Measurements from ENCODE around the gene PDZD2. TPM values are rescaled to one million over a fixed set of nuclear protein-coding genes. Genes with fewer than 3 reads are reported as not detected.

PDZD2 gene
- polyA plus RNA-seq, 1 donor from 2014 or later, result 3.1 TPM

DNA sequence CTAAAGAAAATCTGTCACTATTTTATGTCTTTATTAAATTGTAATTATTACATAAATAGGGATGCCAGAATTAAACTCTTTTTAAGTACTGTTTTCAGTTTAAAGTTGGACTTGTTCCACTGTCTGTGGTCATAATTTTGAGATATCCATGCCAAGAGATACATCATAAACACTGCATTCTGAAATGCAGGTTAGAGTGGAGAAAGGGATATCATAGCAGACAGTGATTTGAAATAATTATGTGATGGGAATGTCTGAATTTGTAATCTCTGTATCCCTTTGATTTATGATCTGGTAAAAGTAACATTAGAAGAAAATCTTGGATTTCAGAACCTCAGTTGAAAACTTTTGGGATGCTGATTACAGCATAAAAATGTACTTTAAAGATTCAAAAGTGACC is 313.1 kb downstream of the PDZD2 start:
- H4K20me1 ChIP-seq (ENCODE audit: insufficient read depth), result no peaks in the 10 kb centered on the region
- no peak for TF ChIP-seq RAD21 (conservative IDR thresholded peaks at IDR 0.05)
- H3K9me3 ChIP-seq (ENCODE audit: low read length), result no peaks in the 10 kb centered on the region
- no peaks in the 10 kb centered on the region for H3F3A ChIP-seq (ENCODE audit: insufficient read depth, low read length, poor library complexity, severe bottlenecking)
- no peaks in the 10 kb centered on the region for H3K79me2 ChIP-seq (replicated peaks; ENCODE audit: insufficient read depth, low read length)
- no peaks in the 10 kb centered on the region for H3K27me3 ChIP-seq (ENCODE audit: insufficient read depth, low read depth, low read length)
- no peak overlapping the region for H2AFZ ChIP-seq (ENCODE audit: low read depth, low read length)
- no peak overlapping the region for H3K4me2 ChIP-seq (ENCODE audit: low read length)
- no peaks in the 10 kb centered on the region for H3K36me3 ChIP-seq (ENCODE audit: insufficient read depth, low read length)
- no peak overlapping the region for H3K4me3 ChIP-seq (ENCODE audit: low read length)
- no peak overlapping the region for H3K27ac ChIP-seq (ENCODE audit: low read length)
- no peaks in the 10 kb centered on the region for H3K9me2 ChIP-seq (ENCODE audit: insufficient read depth, low read length)
- H3K9ac ChIP-seq (ENCODE audit: low read length), result no peak overlapping the region

DNA sequence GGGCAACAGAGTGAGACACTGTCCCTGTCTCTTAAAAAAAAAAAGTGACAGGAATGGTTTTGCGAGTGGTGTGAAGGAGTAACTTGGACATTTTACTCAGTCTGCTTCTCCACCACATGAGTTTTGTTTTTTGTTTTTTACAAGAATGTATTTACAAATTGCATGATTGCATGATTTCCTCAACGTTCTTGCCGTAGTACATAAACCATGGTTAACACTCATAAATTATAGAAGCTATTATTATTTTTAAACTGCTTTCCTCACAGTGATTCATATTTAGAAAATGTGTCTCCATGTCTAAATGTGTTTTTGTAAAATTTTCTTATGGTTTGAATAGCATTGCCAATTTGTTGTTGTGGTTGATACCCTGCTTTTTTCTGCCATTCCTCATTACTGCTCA is 315.2 kb downstream of the PDZD2 start:
- H2AFZ ChIP-seq (ENCODE audit: low read depth, low read length), result no peak overlapping the region
- no peak overlapping the region for H3K4me2 ChIP-seq (ENCODE audit: low read length)
- no peaks in the 10 kb centered on the region for H3F3A ChIP-seq (ENCODE audit: insufficient read depth, low read length, poor library complexity, severe bottlenecking)
- no peaks in the 10 kb centered on the region for H3K9me3 ChIP-seq (ENCODE audit: low read length)
- no peak overlapping the region for H3K9ac ChIP-seq (ENCODE audit: low read length)
- H3K4me3 ChIP-seq (ENCODE audit: low read length), result no peak overlapping the region
- TF ChIP-seq RAD21 (conservative IDR thresholded peaks at IDR 0.05), result no peak
- no peak for TF ChIP-seq TAF1 (IDR thresholded peaks at IDR 0.05; ENCODE audit: low read depth)
- TF ChIP-seq, protein P1, sequence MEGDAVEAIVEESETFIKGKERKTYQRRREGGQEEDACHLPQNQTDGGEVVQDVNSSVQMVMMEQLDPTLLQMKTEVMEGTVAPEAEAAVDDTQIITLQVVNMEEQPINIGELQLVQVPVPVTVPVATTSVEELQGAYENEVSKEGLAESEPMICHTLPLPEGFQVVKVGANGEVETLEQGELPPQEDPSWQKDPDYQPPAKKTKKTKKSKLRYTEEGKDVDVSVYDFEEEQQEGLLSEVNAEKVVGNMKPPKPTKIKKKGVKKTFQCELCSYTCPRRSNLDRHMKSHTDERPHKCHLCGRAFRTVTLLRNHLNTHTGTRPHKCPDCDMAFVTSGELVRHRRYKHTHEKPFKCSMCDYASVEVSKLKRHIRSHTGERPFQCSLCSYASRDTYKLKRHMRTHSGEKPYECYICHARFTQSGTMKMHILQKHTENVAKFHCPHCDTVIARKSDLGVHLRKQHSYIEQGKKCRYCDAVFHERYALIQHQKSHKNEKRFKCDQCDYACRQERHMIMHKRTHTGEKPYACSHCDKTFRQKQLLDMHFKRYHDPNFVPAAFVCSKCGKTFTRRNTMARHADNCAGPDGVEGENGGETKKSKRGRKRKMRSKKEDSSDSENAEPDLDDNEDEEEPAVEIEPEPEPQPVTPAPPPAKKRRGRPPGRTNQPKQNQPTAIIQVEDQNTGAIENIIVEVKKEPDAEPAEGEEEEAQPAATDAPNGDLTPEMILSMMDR (IDR thresholded peaks at IDR 0.05; ENCODE audit: poor library complexity, severe bottlenecking), result no peak
- TF ChIP-seq, protein P2, sequence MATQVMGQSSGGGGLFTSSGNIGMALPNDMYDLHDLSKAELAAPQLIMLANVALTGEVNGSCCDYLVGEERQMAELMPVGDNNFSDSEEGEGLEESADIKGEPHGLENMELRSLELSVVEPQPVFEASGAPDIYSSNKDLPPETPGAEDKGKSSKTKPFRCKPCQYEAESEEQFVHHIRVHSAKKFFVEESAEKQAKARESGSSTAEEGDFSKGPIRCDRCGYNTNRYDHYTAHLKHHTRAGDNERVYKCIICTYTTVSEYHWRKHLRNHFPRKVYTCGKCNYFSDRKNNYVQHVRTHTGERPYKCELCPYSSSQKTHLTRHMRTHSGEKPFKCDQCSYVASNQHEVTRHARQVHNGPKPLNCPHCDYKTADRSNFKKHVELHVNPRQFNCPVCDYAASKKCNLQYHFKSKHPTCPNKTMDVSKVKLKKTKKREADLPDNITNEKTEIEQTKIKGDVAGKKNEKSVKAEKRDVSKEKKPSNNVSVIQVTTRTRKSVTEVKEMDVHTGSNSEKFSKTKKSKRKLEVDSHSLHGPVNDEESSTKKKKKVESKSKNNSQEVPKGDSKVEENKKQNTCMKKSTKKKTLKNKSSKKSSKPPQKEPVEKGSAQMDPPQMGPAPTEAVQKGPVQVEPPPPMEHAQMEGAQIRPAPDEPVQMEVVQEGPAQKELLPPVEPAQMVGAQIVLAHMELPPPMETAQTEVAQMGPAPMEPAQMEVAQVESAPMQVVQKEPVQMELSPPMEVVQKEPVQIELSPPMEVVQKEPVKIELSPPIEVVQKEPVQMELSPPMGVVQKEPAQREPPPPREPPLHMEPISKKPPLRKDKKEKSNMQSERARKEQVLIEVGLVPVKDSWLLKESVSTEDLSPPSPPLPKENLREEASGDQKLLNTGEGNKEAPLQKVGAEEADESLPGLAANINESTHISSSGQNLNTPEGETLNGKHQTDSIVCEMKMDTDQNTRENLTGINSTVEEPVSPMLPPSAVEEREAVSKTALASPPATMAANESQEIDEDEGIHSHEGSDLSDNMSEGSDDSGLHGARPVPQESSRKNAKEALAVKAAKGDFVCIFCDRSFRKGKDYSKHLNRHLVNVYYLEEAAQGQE (IDR thresholded peaks at IDR 0.05; ENCODE audit: borderline replicate concordance), result no peak
- no peak for TF ChIP-seq EZH2 (IDR thresholded peaks at IDR 0.05; ENCODE audit: borderline replicate concordance, insufficient read depth, low read length, poor library complexity, severe bottlenecking)
- no peak for TF ChIP-seq POLR2AphosphoS5 (IDR thresholded peaks at IDR 0.05)
- no peak for TF ChIP-seq MXI1 (conservative IDR thresholded peaks at IDR 0.05; ENCODE audit: poor library complexity, severe bottlenecking)
- TF ChIP-seq EP300 (conservative IDR thresholded peaks at IDR 0.05; ENCODE audit: poor library complexity, severe bottlenecking), result no peak
- TF ChIP-seq SMC3 (conservative IDR thresholded peaks at IDR 0.05; ENCODE audit: poor library complexity), result no peak
- H3K79me2 ChIP-seq (replicated peaks; ENCODE audit: insufficient read depth, low read length), result no peaks in the 10 kb centered on the region
- no peaks in the 10 kb centered on the region for H3K36me3 ChIP-seq (ENCODE audit: insufficient read depth, low read length)
- no peaks in the 10 kb centered on the region for H3K9me2 ChIP-seq (ENCODE audit: insufficient read depth, low read length)
- H3K27ac ChIP-seq (ENCODE audit: low read length), result no peak overlapping the region
- H3K27me3 ChIP-seq (ENCODE audit: insufficient read depth, low read depth, low read length), result no peaks in the 10 kb centered on the region
- no peaks in the 10 kb centered on the region for H4K20me1 ChIP-seq (ENCODE audit: insufficient read depth)

DNA sequence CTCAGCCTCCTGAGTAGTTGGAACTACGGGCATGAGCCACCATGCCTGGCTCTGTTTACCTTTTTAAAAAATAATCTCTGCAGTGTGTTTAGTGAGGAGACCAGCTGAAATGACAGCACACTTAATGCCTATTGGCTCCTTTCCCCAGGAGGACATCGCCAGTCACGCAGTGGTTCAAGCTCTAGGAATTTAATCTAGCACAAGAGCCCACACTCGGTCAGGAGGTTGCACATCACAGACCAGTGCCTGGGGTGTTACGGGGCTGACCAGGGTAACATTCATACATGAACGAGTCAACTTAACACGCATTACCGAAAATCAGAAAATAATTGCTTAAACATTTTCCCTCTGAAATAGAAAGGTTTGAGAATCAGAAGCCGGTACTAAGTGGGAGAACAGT is 318.2 kb downstream of the PDZD2 start:
- no peak for TF ChIP-seq EP300 (conservative IDR thresholded peaks at IDR 0.05; ENCODE audit: poor library complexity, severe bottlenecking)
- TF ChIP-seq POLR2AphosphoS5 (IDR thresholded peaks at IDR 0.05), result no peak
- no peak for TF ChIP-seq RAD21 (conservative IDR thresholded peaks at IDR 0.05)
- TF ChIP-seq EZH2 (IDR thresholded peaks at IDR 0.05; ENCODE audit: borderline replicate concordance, insufficient read depth, low read length, poor library complexity, severe bottlenecking), result no peak
- no peak for TF ChIP-seq TAF1 (IDR thresholded peaks at IDR 0.05; ENCODE audit: low read depth)
- no peak for TF ChIP-seq SMC3 (conservative IDR thresholded peaks at IDR 0.05; ENCODE audit: poor library complexity)
- TF ChIP-seq MXI1 (conservative IDR thresholded peaks at IDR 0.05; ENCODE audit: poor library complexity, severe bottlenecking), result no peak
- TF ChIP-seq, protein P1 (IDR thresholded peaks at IDR 0.05; ENCODE audit: poor library complexity, severe bottlenecking), result no peak
- TF ChIP-seq, protein P2 (IDR thresholded peaks at IDR 0.05; ENCODE audit: borderline replicate concordance), result no peak
- no peaks in the 10 kb centered on the region for H3K79me2 ChIP-seq (replicated peaks; ENCODE audit: insufficient read depth, low read length)
- H3K4me2 ChIP-seq (ENCODE audit: low read length), result no peak overlapping the region
- no peaks in the 10 kb centered on the region for H3K36me3 ChIP-seq (ENCODE audit: insufficient read depth, low read length)
- H3F3A ChIP-seq (ENCODE audit: insufficient read depth, low read length, poor library complexity, severe bottlenecking), result no peaks in the 10 kb centered on the region
- no peaks in the 10 kb centered on the region for H3K9me2 ChIP-seq (ENCODE audit: insufficient read depth, low read length)
- no peak overlapping the region for H2AFZ ChIP-seq (ENCODE audit: low read depth, low read length)
- no peaks in the 10 kb centered on the region for H3K27me3 ChIP-seq (ENCODE audit: insufficient read depth, low read depth, low read length)
- no peak overlapping the region for H3K4me3 ChIP-seq (ENCODE audit: low read length)
- H3K9me3 ChIP-seq (ENCODE audit: low read length), result no peaks in the 10 kb centered on the region
- no peak overlapping the region for H3K9ac ChIP-seq (ENCODE audit: low read length)
- H4K20me1 ChIP-seq (ENCODE audit: insufficient read depth), result no peaks in the 10 kb centered on the region
- H3K27ac ChIP-seq (ENCODE audit: low read length), result no peak overlapping the region
